Fibroblast of villous mesenchyme (primary cell): Measurements from ENCODE around the gene SPATA31D3. TPM values are rescaled to one million over a fixed set of nuclear protein-coding genes. Genes with fewer than 3 reads are reported as not detected.

ENCODE experiments used
- DNase-seq: peaks from one replicate; pipeline ENCODE4 v3.0.0-alpha.2; 2010; ENCODE audit warnings: low read depth
- H3K4me3 ChIP-seq: 2 replicates; pipeline ENCODE4 v1.5.1; 2011; ENCODE audit warnings: low read depth, mild to moderate bottlenecking, low read length
- total RNA-seq: library from RNA; depleted of rRNA; stranded (reverse); fragments of >200 nt; gene quantifications from 2 replicates; pipeline ENCODE4 v1.2.3, GENCODE V29; 2012
- TF ChIP-seq, protein P1 (sequence below): IDR thresholded peaks from 2 replicates; pipeline ENCODE4 v1.5.1; 2012; ENCODE audit warnings: low read depth, mild to moderate bottlenecking, low read length; ENCODE audit not compliant: insufficient read depth

SPATA31D3 gene
- total RNA-seq, 1 donor, result not detected

GRCh38 chr9:81993656-81994055 is 50.4 kb downstream of the SPATA31D3 start:
- TF ChIP-seq, protein P1, sequence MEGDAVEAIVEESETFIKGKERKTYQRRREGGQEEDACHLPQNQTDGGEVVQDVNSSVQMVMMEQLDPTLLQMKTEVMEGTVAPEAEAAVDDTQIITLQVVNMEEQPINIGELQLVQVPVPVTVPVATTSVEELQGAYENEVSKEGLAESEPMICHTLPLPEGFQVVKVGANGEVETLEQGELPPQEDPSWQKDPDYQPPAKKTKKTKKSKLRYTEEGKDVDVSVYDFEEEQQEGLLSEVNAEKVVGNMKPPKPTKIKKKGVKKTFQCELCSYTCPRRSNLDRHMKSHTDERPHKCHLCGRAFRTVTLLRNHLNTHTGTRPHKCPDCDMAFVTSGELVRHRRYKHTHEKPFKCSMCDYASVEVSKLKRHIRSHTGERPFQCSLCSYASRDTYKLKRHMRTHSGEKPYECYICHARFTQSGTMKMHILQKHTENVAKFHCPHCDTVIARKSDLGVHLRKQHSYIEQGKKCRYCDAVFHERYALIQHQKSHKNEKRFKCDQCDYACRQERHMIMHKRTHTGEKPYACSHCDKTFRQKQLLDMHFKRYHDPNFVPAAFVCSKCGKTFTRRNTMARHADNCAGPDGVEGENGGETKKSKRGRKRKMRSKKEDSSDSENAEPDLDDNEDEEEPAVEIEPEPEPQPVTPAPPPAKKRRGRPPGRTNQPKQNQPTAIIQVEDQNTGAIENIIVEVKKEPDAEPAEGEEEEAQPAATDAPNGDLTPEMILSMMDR, result no peak
- no peak for DNase-seq
- H3K4me3 ChIP-seq, result no peak overlapping the region

Other genes starting within 250 kb of the SPATA31D3 start
- gene SPATA31D4, start 15.1 kb upstream of the SPATA31D3 start, total RNA-seq, result not detected in 2 replicates
- not detected in 2 replicates for gene SPATA31D1, start 45.3 kb downstream of the SPATA31D3 start, total RNA-seq